ENCODE results near the gene TARS2.

Gene TARS2, protein sequence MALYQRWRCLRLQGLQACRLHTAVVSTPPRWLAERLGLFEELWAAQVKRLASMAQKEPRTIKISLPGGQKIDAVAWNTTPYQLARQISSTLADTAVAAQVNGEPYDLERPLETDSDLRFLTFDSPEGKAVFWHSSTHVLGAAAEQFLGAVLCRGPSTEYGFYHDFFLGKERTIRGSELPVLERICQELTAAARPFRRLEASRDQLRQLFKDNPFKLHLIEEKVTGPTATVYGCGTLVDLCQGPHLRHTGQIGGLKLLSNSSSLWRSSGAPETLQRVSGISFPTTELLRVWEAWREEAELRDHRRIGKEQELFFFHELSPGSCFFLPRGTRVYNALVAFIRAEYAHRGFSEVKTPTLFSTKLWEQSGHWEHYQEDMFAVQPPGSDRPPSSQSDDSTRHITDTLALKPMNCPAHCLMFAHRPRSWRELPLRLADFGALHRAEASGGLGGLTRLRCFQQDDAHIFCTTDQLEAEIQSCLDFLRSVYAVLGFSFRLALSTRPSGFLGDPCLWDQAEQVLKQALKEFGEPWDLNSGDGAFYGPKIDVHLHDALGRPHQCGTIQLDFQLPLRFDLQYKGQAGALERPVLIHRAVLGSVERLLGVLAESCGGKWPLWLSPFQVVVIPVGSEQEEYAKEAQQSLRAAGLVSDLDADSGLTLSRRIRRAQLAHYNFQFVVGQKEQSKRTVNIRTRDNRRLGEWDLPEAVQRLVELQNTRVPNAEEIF

DNA sequence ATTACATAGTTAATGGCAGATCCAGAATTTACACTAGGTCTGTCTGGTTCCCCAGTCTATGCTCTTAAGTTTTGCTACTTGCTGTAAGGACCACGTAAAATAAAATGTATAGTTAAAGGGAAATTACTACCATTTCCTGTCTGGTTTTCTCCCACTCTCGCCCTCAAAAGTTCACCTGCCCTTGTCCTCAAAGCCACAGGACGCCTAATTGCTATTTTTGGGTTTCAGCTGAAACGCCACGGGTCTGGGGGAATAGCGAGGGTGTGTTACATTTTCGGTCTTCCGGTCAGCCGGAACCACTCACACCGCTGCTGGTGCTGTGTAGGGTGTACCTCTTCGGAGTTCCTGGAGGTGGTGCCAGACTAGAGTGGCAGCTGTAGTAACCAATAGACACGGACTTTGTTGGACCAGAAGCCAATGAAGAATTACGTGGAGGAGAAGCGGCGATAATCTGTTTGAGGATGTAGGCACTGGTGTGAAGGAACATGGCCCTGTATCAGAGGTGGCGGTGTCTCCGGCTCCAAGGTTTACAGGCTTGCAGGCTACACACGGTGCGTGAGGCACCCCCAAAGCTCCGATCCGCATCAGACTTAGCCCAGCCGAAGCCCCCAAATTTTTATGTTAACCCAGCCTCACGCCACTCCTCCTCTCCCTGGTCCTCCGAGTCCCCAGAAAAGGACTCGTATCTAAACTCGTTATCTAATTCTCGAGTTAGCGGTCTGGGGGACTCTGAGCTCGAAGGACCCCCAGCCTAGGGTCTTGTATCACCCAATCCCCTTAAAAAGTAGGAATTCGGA is at the start of gene TARS2:
TARS2 (plus strand) TSS at position 454 of the 797 bp plus-strand sequence; CDS start at position 486, 32 bp downstream.
- peak; percentile 87 for DNase-seq

DNA sequence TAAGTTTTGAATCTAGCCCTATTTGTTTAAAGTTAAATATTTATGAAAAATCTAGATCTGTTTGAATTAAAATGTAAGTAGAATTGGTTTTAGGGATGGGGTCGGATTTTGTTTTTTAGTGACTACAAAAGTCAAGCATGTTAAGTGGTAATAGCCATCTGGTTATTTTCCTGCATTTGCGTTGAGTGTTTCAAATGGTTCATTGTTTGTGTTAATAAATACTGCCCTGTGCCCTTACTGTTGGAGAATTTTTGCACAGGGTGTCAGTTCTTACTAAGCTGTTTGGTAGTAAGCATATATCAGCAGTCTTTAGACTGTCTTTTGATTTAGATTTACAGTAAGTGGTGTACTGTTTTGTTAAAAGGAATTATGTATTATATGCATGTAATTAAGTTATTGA is 46.1 kb upstream of the TARS2 start:
- no peak for DNase-seq

DNA sequence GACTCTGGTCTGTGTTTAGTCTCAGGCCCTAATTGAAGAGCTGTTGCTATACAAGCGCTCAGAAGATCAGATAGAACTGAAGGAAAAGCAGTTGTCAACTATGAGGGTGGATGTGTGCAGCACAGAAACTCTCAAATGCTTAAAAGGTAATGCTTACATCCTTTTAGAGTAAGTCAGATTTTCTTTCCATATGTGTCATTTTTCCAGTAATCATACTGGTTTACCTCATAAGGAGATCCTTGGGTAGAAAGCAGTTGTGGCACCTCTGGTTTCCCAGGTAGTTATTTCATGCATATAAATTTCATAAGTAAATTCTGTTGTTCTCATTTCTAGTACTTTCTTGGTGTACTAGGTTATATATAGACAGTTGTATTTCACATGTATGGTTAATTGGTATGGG is 43.0 kb upstream of the TARS2 start:
- DNase-seq = no peak

- no peak for DNase-seq
These were observed 31.0 kb upstream of the TARS2 start for GRCh38 chr1:150456146-150456647.

DNA sequence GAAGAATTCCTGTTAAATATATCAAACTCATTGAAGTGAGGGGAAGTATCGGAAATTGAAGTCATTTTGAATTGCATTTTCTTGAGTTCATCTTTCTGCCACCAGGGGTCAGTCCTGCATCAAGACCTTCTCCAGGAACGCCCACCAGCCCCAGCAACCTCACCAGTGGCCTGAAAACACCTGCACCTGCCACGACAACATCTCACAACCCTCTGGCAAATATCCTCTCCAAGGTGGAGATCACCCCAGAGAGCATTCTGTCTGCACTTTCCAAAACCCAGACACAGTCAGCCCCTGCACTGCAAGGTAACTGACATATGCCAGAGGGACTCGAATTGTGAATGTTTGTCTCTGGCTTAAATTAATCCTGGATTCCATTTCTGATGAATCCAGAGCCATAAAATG is 22.8 kb upstream of the TARS2 start:
- DNase-seq = peak; percentile 71

DNA sequence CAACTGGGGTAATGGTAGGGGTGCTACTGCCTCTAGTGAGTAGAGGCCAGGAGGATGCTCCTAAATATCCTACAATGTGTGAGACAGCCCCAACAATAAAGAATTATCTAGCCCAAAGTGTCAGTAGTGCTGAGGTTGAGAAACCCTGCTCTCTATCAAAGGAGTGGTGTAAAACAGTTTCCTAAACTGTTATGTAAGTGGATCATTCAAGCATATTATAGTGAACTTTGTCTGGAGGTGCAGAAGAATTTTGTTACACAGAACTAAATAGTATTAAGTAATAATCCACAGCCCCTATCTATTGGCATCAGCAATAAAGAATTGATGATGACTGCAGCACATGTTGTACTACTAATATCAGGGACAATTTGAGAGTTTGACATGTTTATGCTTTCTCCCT is 20.3 kb upstream of the TARS2 start:
- DNase-seq = no peak

- no peak for DNase-seq
These were observed 17.9 kb upstream of the TARS2 start for GRCh38 chr1:150469291-150469690.

DNA sequence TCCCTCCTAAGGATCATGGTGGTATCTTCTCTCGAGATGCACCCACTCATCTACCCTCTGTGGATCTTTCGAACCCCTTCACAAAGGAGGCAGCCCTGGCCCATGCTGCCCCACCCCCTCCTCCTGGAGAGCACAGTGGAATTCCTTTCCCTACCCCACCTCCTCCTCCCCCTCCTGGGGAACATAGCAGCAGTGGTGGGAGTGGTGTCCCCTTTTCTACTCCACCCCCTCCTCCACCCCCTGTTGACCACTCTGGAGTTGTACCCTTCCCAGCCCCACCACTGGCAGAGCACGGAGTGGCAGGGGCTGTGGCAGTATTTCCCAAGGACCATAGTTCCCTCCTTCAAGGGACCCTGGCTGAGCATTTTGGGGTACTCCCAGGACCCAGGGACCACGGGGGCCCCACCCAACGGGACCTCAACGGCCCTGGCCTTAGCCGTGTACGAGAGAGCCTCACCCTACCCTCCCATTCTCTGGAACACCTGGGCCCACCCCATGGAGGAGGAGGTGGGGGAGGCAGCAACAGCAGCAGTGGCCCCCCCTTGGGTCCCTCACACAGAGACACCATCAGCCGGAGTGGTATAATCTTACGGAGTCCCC is 14.5 kb upstream of the TARS2 start:
- DNase-seq = no peak

- DNase-seq = no peak
These were observed 13.6 kb upstream of the TARS2 start for GRCh38 chr1:150473659-150474058.

DNA sequence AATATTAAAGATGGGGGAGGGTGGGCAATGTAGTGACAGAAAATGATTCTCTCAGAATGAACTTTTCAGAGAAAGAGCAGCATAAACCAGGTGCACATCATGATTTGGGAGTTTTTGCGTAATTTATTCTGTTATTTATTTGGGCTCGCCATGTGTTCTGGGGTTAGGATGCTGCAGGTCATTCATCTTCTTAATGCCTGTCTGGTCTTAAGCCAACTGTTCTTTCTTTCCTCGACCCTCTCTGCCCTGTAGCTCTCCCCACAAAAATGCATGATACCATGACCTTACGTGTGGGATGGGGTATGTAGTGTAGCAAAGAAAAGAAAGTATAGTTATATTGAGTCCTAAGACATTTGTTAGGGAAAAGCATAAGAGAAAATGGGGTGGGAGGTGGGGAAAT is 12.3 kb upstream of the TARS2 start:
- DNase-seq = no peak

DNA sequence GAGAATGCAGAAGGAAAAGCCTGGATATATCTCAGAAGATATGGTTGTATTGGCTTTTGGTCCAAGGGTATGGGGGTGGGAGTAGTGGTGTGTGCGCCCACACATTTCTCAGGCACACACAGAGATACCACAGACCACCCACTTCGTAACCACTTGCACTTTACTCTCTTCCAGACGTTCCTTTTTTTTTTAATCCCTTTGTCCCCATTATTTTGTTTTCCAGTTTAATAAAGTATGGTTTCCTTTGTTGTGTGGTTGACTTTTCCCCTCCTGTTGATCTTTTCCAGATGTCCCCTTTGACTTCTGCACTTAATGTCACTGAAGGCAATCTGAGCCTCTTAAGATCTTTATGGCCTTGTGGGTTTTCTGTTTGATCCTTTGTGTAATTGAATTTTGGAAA is 10.5 kb upstream of the TARS2 start:
- no peak for DNase-seq

GRCh38 chr1:150477320-150477719 is 9.9 kb upstream of the TARS2 start:
- no peak for DNase-seq

GRCh38 chr1:150477733-150478132 is 9.5 kb upstream of the TARS2 start:
- DNase-seq = no peak

DNA sequence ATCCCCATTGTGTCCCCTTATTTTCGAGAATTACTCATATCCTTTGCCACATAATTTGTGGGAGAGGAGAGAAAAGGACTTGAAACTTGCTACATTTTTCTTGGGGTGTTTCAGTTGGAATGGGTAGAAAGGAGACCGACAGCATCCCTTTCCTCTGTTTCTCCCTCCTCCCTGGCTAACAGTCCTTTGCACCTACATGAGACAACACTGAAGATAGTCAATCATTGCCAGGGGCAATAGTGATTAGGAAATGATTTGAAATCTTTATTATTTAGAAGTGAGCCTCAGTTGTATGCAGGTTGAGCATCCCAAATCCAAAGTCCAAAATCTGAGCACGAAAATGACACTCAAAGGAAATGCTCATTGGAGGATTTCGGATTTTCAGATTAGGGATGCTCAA is 7.8 kb upstream of the TARS2 start:
- DNase-seq = no peak

DNA sequence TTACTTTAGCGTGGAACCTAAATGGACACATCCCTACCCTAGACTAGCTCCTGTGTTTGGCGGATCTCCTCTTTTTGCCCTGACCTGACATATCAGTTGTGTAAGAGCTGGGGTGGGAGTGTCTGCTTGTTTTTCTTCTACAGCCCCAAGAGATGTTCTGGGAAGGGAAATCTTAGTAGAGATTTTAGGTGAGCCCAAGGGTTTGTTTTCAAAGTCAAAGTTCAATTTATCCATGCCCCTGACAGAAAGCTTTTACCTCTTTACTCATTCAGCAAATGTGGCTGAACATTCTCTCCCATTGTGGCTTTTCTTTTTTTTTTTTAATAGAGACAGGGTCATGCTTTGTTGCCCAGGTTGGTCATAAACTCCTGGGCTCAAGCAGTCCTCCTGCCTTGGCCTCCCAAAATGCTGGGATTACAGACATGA is 7.3 kb upstream of the TARS2 start:
- DNase-seq = no peak

DNA sequence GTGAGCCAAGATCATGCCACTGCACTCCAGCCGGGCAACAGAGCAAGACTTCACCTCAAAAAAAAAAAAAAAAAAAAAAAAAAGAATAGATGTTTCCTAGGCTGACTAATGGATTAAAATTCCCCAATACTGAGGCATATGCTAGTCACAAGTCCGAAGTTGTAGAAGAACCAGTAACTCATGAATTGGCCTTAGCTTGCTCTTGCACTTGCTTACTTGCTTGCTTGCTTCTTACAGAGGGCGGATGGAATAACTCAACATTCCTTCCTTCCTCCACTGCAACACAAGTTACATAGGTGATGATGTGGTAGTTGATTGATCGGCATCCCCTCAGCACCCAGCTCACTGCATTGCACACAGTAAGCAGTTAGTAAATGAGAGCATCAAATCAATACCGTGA is 2.8 kb upstream of the TARS2 start:
- DNase-seq = no peak

GRCh38 chr1:150484861-150485260 is 2.4 kb upstream of the TARS2 start:
- DNase-seq = no peak

DNA sequence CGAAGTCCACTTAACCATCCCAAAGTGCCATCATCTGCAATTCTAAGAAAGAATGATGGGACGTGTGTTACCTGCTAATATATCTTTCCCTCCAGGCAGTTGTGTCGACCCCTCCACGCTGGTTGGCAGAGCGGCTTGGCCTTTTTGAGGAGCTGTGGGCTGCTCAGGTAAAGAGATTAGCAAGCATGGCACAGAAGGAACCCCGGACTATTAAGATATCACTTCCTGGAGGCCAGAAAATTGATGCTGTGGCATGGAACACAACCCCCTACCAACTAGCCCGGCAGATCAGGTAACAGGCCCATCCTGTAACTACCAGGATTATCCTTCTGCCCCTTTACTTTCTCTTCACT is 520 bp downstream of the TARS2 start:
- DNase-seq = no peak

GRCh38 chr1:150493175-150493574 is 6.0 kb downstream of the TARS2 start:
- no peak for DNase-seq

DNA sequence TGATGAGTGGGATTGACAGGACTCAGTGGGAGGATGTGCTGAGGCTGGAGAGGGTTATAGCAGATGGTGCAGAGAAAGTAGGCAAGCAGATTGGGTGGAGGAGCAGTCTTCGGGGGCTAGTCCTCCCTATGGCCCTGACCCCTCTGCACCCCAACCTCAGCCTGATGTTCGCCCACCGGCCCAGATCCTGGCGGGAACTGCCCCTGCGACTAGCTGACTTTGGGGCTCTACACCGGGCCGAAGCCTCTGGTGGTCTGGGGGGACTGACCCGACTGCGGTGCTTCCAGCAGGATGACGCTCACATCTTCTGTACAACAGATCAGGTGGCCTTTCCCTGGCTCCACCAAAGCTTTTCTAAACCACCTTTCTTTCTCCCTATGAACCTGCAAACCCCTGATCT is 11.1 kb downstream of the TARS2 start:
- no peak for DNase-seq

GRCh38 chr1:150505431-150505830 is 18.2 kb downstream of the TARS2 start:
- DNase-seq = no peak

DNA sequence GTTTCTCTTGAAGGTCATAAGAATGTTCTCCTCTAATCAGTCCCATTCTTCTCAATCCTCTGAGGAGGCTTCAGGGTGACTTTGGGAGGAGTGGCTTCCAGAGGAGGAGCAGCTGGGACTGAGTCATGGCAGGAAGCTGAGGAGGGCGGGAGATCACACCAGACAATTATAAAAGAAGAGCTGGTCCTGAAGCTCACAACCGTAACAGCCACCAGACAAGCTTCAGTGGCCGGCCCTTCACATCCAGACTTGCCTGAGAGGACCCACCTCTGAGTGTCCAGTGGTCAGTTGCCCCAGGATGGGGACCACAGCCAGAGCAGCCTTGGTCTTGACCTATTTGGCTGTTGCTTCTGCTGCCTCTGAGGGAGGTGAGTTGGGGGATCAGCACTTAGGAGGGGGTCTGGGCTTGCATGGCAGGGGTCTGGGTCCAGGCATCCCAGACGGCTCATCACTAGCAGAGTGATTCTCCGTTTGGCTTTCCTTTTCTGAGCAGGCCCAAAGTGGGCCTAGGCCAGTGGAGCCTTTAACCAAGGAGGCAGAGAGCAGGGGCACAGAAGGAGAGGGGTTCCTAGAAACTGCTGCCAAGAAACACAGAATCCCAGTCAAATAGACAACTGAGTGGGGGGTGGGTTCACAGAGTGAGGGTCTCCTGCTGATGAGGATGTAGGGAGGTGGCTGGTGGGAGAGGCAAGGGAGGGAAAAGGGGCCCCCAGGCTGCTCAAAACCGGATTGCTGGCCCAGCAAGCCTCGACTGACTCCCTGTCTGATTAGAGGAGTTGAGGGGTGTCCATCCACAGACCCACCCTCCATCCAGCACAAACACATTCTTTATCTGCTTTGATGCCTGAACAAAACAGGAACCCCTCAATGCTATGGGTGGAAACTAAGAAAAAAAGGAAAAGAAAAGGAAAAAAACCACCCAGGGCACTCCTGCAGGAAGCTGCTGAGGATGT is 21.0 kb downstream of the TARS2 start, which contains the start of gene ECM1:
ECM1 (plus strand) TSS at position 198 of the 953 bp plus-strand sequence; CDS start at position 299, 101 bp downstream.
- no peak for DNase-seq
